Neural cell (in vitro differentiated cells): ENCODE results near the gene PPME1. TPM values are rescaled to one million over a fixed set of nuclear protein-coding genes. Genes with fewer than 3 reads are reported as not detected.

ENCODE experiments used
- H2AFZ ChIP-seq: fragments of 200-600, 300-800 bp; sonication (generic), shearing (Covaris generic); 2 replicates; pipeline ENCODE4 v1.6.0; 2014; ENCODE audit warnings: low read depth, mild to moderate bottlenecking, antibody characterized with exemption, low read length, moderate library complexity
- H3F3A ChIP-seq: fragments of 200-600 bp; shearing (Covaris generic); 2 replicates; pipeline ENCODE4 v1.6.1; 2016; ENCODE audit warnings: mild to moderate bottlenecking, moderate library complexity, mixed read lengths, antibody characterized with exemption, low read length; ENCODE audit not compliant: insufficient read depth, poor library complexity, severe bottlenecking
- H3K27ac ChIP-seq: fragments of 200-600, 300-800 bp; sonication (generic), shearing (Covaris generic); 2 replicates; pipeline ENCODE4 v1.5.1; 2014; ENCODE audit warnings: mild to moderate bottlenecking, low read length, moderate library complexity
- H3K27me3 ChIP-seq: fragments of 300-800, 200-600 bp; sonication (generic), shearing (Covaris generic); 2 replicates; pipeline ENCODE4 v1.6.0; 2014; ENCODE audit warnings: mild to moderate bottlenecking, low read depth, low read length, moderate library complexity; ENCODE audit not compliant: insufficient read depth
- H3K36me3 ChIP-seq: fragments of 300-800, 200-600 bp; sonication (generic), shearing (Covaris generic); 2 replicates; pipeline ENCODE4 v1.5.1; 2014; ENCODE audit warnings: mild to moderate bottlenecking, antibody characterized with exemption, low read length, moderate library complexity; ENCODE audit not compliant: insufficient read depth
- H3K4me2 ChIP-seq: fragments of 300-800, 200-600 bp; sonication (generic), shearing (Covaris generic); 2 replicates; pipeline ENCODE4 v1.6.0; 2014; ENCODE audit warnings: mild to moderate bottlenecking, low read length
- H3K4me3 ChIP-seq: fragments of 300-800, 200-600 bp; sonication (generic), shearing (Covaris generic); 2 replicates; pipeline ENCODE4 v1.5.1; 2014; ENCODE audit warnings: mild to moderate bottlenecking, low read length, moderate library complexity
- H3K79me2 ChIP-seq: fragments of 200-600 bp; shearing (Covaris generic); replicated peaks from 2 replicates; pipeline ENCODE4 v1.6.0; 2014; ENCODE audit warnings: mild to moderate bottlenecking, low read length, moderate library complexity; ENCODE audit not compliant: insufficient read depth
- H3K9ac ChIP-seq: fragments of 300-800, 200-600 bp; sonication (generic), shearing (Covaris generic); 2 replicates; pipeline ENCODE4 v1.6.1; 2016; ENCODE audit warnings: mild to moderate bottlenecking, low read length, mixed read lengths
- H3K9me2 ChIP-seq: fragments of 200-600 bp; shearing (Covaris generic); 2 replicates; pipeline ENCODE4 v1.6.1; 2016; ENCODE audit warnings: mild to moderate bottlenecking, low read length, mixed read lengths; ENCODE audit not compliant: insufficient read depth
- H3K9me3 ChIP-seq: fragments of 200-600, 300-800 bp; sonication (generic), shearing (Covaris generic); 2 replicates; pipeline ENCODE4 v1.6.1; 2016; ENCODE audit warnings: mild to moderate bottlenecking, mixed run types, low read length, moderate library complexity, mixed read lengths
- H4K20me1 ChIP-seq: fragments of 200-600 bp; shearing (Covaris generic); 2 replicates; pipeline ENCODE4 v1.6.1; 2016; ENCODE audit warnings: mild to moderate bottlenecking, mixed run types; ENCODE audit not compliant: insufficient read depth
- CTCF ChIP-seq: fragments of 450-650 bp; IDR thresholded peaks from 2 replicates; pipeline ENCODE4 v1.5.1; 2014; ENCODE audit warnings: antibody characterized with exemption, mild to moderate bottlenecking, moderate library complexity; ENCODE audit not compliant: poor library complexity, severe bottlenecking
- EP300 ChIP-seq: fragments of 450-650 bp; conservative IDR thresholded peaks from 2 replicates; pipeline ENCODE4 v1.6.1; 2014; ENCODE audit warnings: antibody characterized with exemption, mild to moderate bottlenecking, moderate library complexity; ENCODE audit not compliant: poor library complexity, severe bottlenecking
- EZH2 ChIP-seq: fragments of 200-600, 300-800 bp; shearing (Covaris generic), sonication (generic); IDR thresholded peaks from 2 replicates; pipeline ENCODE4 v1.6.1; 2014; ENCODE audit warnings: antibody characterized with exemption, low read length, borderline replicate concordance, mild to moderate bottlenecking; ENCODE audit not compliant: insufficient read depth, poor library complexity, severe bottlenecking
- MXI1 ChIP-seq: fragments of 450-650 bp; conservative IDR thresholded peaks from 2 replicates; pipeline ENCODE4 v1.6.1; 2014; ENCODE audit warnings: antibody characterized with exemption, mild to moderate bottlenecking; ENCODE audit not compliant: poor library complexity, severe bottlenecking
- POLR2AphosphoS5 ChIP-seq: IDR thresholded peaks from 2 replicates; pipeline ENCODE4 v1.6.1; 2012
- RAD21 ChIP-seq: fragments of 450-650 bp; conservative IDR thresholded peaks from 2 replicates; pipeline ENCODE4 v1.6.1; 2014; ENCODE audit warnings: antibody characterized with exemption, mild to moderate bottlenecking, moderate library complexity
- SMC3 ChIP-seq: fragments of 450-650 bp; conservative IDR thresholded peaks from 2 replicates; pipeline ENCODE4 v1.6.1; 2014; ENCODE audit warnings: antibody characterized with exemption, mild to moderate bottlenecking, moderate library complexity; ENCODE audit not compliant: poor library complexity
- TAF1 ChIP-seq: IDR thresholded peaks from 2 replicates; pipeline ENCODE4 v1.6.1; 2012; ENCODE audit warnings: low read depth
- polyA plus RNA-seq: library from polyadenylated mRNA; depleted of rRNA; stranded (reverse); fragments of >200 nt; gene quantifications from 2 replicates; pipeline ENCODE4 v1.2.3, GENCODE V29; 2014
- TF ChIP-seq, protein P1 (sequence below): IDR thresholded peaks from 2 replicates; pipeline ENCODE4 v1.6.1; 2012; ENCODE audit warnings: borderline replicate concordance

The PPME1 gene
- polyA plus RNA-seq, 1 donor from 2014 or later, result 49.5 TPM

GRCh38 chr11:74159642-74160041 lies 11.4 kb upstream of the PPME1 start:
- Histone ChIP-seq H3K4me3 (no peak overlapping the region), H2AFZ (no peak overlapping the region), H3K9me2 (no peaks in the 10 kb centered on the region), H3K4me2 (no peak overlapping the region), H3K9ac (no peak overlapping the region), H3K27me3 (no peaks in the 10 kb centered on the region), H3K79me2 (peaks cover 14% of the 10 kb centered on the region), H4K20me1 (no peaks in the 10 kb centered on the region), H3K9me3 (no peaks in the 10 kb centered on the region), H3K36me3 (peaks cover 4% of the 10 kb centered on the region), H3F3A (no peaks in the 10 kb centered on the region), H3K27ac (no peak overlapping the region)
- TF ChIP-seq EP300, result no peak
- TF ChIP-seq, protein P1, sequence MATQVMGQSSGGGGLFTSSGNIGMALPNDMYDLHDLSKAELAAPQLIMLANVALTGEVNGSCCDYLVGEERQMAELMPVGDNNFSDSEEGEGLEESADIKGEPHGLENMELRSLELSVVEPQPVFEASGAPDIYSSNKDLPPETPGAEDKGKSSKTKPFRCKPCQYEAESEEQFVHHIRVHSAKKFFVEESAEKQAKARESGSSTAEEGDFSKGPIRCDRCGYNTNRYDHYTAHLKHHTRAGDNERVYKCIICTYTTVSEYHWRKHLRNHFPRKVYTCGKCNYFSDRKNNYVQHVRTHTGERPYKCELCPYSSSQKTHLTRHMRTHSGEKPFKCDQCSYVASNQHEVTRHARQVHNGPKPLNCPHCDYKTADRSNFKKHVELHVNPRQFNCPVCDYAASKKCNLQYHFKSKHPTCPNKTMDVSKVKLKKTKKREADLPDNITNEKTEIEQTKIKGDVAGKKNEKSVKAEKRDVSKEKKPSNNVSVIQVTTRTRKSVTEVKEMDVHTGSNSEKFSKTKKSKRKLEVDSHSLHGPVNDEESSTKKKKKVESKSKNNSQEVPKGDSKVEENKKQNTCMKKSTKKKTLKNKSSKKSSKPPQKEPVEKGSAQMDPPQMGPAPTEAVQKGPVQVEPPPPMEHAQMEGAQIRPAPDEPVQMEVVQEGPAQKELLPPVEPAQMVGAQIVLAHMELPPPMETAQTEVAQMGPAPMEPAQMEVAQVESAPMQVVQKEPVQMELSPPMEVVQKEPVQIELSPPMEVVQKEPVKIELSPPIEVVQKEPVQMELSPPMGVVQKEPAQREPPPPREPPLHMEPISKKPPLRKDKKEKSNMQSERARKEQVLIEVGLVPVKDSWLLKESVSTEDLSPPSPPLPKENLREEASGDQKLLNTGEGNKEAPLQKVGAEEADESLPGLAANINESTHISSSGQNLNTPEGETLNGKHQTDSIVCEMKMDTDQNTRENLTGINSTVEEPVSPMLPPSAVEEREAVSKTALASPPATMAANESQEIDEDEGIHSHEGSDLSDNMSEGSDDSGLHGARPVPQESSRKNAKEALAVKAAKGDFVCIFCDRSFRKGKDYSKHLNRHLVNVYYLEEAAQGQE, result no peak
- TF ChIP-seq EZH2, result no peak
- TF ChIP-seq SMC3, result no peak
- no peak for TF ChIP-seq MXI1
- no peak for TF ChIP-seq POLR2AphosphoS5
- TF ChIP-seq TAF1, result no peak
- TF ChIP-seq RAD21, result no peak
- TF ChIP-seq CTCF, result no peak

- Histone ChIP-seq H3K79me2 (peaks cover 27% of the 10 kb centered on the region), H3K4me3 (no peak overlapping the region), H3F3A (no peaks in the 10 kb centered on the region), H3K27ac (no peak overlapping the region), H3K9me2 (no peaks in the 10 kb centered on the region), H2AFZ (no peak overlapping the region), H3K4me2 (no peak overlapping the region), H3K9me3 (no peaks in the 10 kb centered on the region), H4K20me1 (no peaks in the 10 kb centered on the region), H3K36me3 (peaks cover 4% of the 10 kb centered on the region), H3K9ac (no peak overlapping the region), H3K27me3 (no peaks in the 10 kb centered on the region)
- no peak for TF ChIP-seq MXI1
- no peak for TF ChIP-seq RAD21
- no peak for TF ChIP-seq EP300
- TF ChIP-seq, protein P1, result no peak
- TF ChIP-seq SMC3, result no peak
- no peak for TF ChIP-seq TAF1
- no peak for TF ChIP-seq CTCF
- TF ChIP-seq POLR2AphosphoS5, result no peak
- TF ChIP-seq EZH2, result no peak
Observed at GRCh38 chr11:74162681-74163467, 8.2 kb upstream of the PPME1 start.
